GM12878 (cell line): ENCODE measurements around the gene MDFI. TPM values are rescaled to one million over a fixed set of nuclear protein-coding genes. Genes with fewer than 3 reads are reported as not detected.

Experiments used
- ATAC-seq: fragments of 200-7000 bp; cut with Tn5 transposase; 3 replicates; pipeline ENCODE4 v1.9.1; 2020; ENCODE audit warnings: mild to moderate bottlenecking, moderate library complexity
- BruUV-seq: library from RNA; stranded (reverse); fragments of 400-500 nt; replicated peaks from 2 replicates; lab custom pipeline; 2021; lab: Mats Ljungman, UMichigan
- CTCF ChIA-PET: fragments of 300-600 bp; sonication (Branson Sonifier 250); formaldehyde crosslinking; extraction: SDS; loops from one replicate; lab custom pipeline; 2021; ENCODE audit warnings: inconsistent platforms; lab: Yijun Ruan, JAX
- POLR2A ChIA-PET: fragments of 350-600 bp; formaldehyde crosslinking; extraction: SDS; loops from one replicate; lab custom pipeline; 2021; ENCODE audit warnings: inconsistent platforms; lab: Charles Lee
- RAD21 ChIA-PET: fragments of 300-600 bp; sonication (Branson Sonifier 250); formaldehyde crosslinking; loops from one replicate; lab custom pipeline; 2023; ENCODE audit warnings: antibody characterized with exemption; ENCODE audit not compliant: unreplicated experiment; lab: Charles Lee
- SMC1A ChIA-PET: fragments of 300-600 bp; sonication (Branson Sonifier 250); formaldehyde crosslinking; loops from one replicate; lab custom pipeline; 2023; ENCODE audit not compliant: unreplicated experiment, uncharacterized antibody; lab: Charles Lee
- DNase-seq: peaks from one replicate; pipeline ENCODE4 v3.0.0-alpha.2; 2011; ENCODE audit warnings: low read depth, low spot score
- FAIRE-seq: peaks from 3 replicates; lab custom pipeline; 2011; peaks lifted over from hg19 to GRCh38; lab: Jason Lieb, UNC
- H2AFZ ChIP-seq: 2 replicates; pipeline ENCODE4 v1.6.0; 2011; ENCODE audit warnings: low read depth, low read length, control low read depth; ENCODE audit not compliant: control insufficient read depth
- H3K27ac ChIP-seq: 2 replicates; pipeline ENCODE4 v1.5.1; 2011; ENCODE audit warnings: control low read depth; ENCODE audit not compliant: control insufficient read depth, insufficient read depth
- H3K27me3 ChIP-seq, 2 experiments: replicated peaks in 1 of 2; 2 replicates each; pipeline versions ENCODE4 v1.6.0 to v1.6.1; 2011; ENCODE audit warnings: low read length in 1 of 2; ENCODE audit not compliant: control insufficient read depth in 2 of 2, insufficient read depth in 2 of 2
- H3K36me3 ChIP-seq, 2 experiments: 2 replicates each; pipeline ENCODE4 v1.5.1; 2011; ENCODE audit warnings: low read length in 1 of 2; ENCODE audit not compliant: control insufficient read depth in 2 of 2, insufficient read depth in 2 of 2
- H3K4me1 ChIP-seq: 2 replicates; pipeline ENCODE4 v1.6.1; 2011; ENCODE audit warnings: mild to moderate bottlenecking, low read length, moderate library complexity, mixed read lengths; ENCODE audit not compliant: control insufficient read depth, insufficient read depth
- H3K4me2 ChIP-seq: 2 replicates; pipeline ENCODE4 v1.6.0; 2011; ENCODE audit warnings: control low read depth; ENCODE audit not compliant: control insufficient read depth, insufficient read depth
- H3K4me3 ChIP-seq: fragments of 200-600 bp; sonication (generic); 2 replicates; pipeline ENCODE4 v1.5.1; 2016
- H3K79me2 ChIP-seq: 2 replicates; pipeline ENCODE4 v1.6.0; 2011; ENCODE audit warnings: low read length; ENCODE audit not compliant: control insufficient read depth, insufficient read depth
- H3K9ac ChIP-seq: 2 replicates; pipeline ENCODE4 v1.8.0; 2011; ENCODE audit warnings: low read length, control low read depth, mixed read lengths; ENCODE audit not compliant: control insufficient read depth, insufficient read depth
- H3K9me3 ChIP-seq: replicated peaks from 3 replicates; pipeline ENCODE4 v1.5.1; 2011; ENCODE audit warnings: mild to moderate bottlenecking, low read length; ENCODE audit not compliant: control insufficient read depth, insufficient read depth
- H4K20me1 ChIP-seq: 2 replicates; pipeline ENCODE4 v1.6.0; 2011; ENCODE audit not compliant: control insufficient read depth, insufficient read depth
- CBX3 ChIP-seq: fragments of 200-600 bp; sonication (generic); IDR thresholded peaks from 2 replicates; pipeline ENCODE4 v1.6.1; 2016; ENCODE audit warnings: low read depth, borderline replicate concordance
- DPF2 ChIP-seq: fragments of 450-650 bp; IDR thresholded peaks from 2 replicates; pipeline ENCODE4 v1.6.1; 2017; ENCODE audit warnings: mild to moderate bottlenecking
- EP300 ChIP-seq, 2 experiments: fragments of 150-350 bp in 1 of 2; IDR thresholded peaks; 2 replicates each; pipeline ENCODE4 v1.6.1; 2011 to 2012; ENCODE audit warnings: low read depth in 2 of 2, low read length in 2 of 2, borderline replicate concordance in 1 of 2, improper control_type of control experiment in 1 of 2, inconsistent platforms in 1 of 2; ENCODE audit not compliant: control insufficient read depth in 1 of 2
- LARP7 ChIP-seq: fragments of 450-650 bp; IDR thresholded peaks from 2 replicates; pipeline ENCODE4 v1.6.1; 2017; ENCODE audit warnings: mild to moderate bottlenecking
- MYB ChIP-seq: fragments of 150-350 bp; IDR thresholded peaks from 2 replicates; pipeline ENCODE4 v1.6.1; 2014; ENCODE audit warnings: mild to moderate bottlenecking, low read depth, low read length, borderline replicate concordance
- RB1 ChIP-seq: fragments of 450-650 bp; formaldehyde crosslinking; IDR thresholded peaks from 2 replicates; pipeline ENCODE4 v1.6.1; 2017; ENCODE audit warnings: mild to moderate bottlenecking, borderline replicate concordance
- TCF3 ChIP-seq: IDR thresholded peaks from 2 replicates; pipeline ENCODE4 v1.6.1; 2012; ENCODE audit warnings: low read depth, mild to moderate bottlenecking, low read length, borderline replicate concordance; ENCODE audit not compliant: insufficient read depth
- WGBS: methylation state at CpG from one replicate; pipeline ENCODE4 v1.1.6; 2016; ENCODE audit warnings: low lambda C conversion rate; ENCODE audit not compliant: insufficient replicate concordance, insufficient coverage; ENCODE audit errors: missing lambda C conversion rate; 5-methylcytosine and 5-hydroxymethylcytosine counted together
- in situ Hi-C: fragments of 300-500 bp; cut with MboI; formaldehyde crosslinking; loops from 9 replicates; pipeline ENCODE4 v1.14.3; 2018; ENCODE audit warnings: mixed read lengths
- intact Hi-C: fragments of 100-400 bp; cut with micrococcal nuclease; formaldehyde crosslinking; loops from one replicate; pipeline ENCODE4 v1.14.2; 2022; ENCODE audit not compliant: unreplicated experiment
- polyA plus RNA-seq, 11 experiments: library from polyadenylated mRNA; depleted of rRNA in 4 of 11; unstranded in 6 of 11; stranded (reverse) in 5 of 11; fragments of >200 nt; fragmentation: Nextera tagmentation in 4 of 11; fragmentation: Illumina TruSeq in 1 of 11; extraction: Ambion mirVana in 4 of 11; extraction: Trizol in 1 of 11; gene quantifications; 1 replicate in 1 of 11; 2 replicates in 10 of 11; pipeline versions ENCODE4 v1.2.1 to v1.2.3, GENCODE V29; 2011 to 2016; ENCODE audit warnings: inconsistent platforms in 2 of 11, missing spikeins in 2 of 11, low read depth in 1 of 11
- total RNA-seq, 4 experiments: library from RNA; depleted of rRNA in 3 of 4; stranded (reverse); fragments of >200 nt in 3 of 4; fragmentation: Illumina TruSeq in 1 of 4; extraction: Trizol in 1 of 4; gene quantifications; 2 replicates each; pipeline versions ENCODE4 v1.2.1 to v1.2.3, GENCODE V29; 2013 to 2021
- TF ChIP-seq, protein P1 (sequence below): IDR thresholded peaks from 2 replicates; pipeline ENCODE4 v1.6.1; 2012; ENCODE audit warnings: low read depth, low read length, improper control_type of control experiment

MDFI gene
- total and polyA plus RNA-seq, 10 of the 15 experiments (the other 5 are each of a cell fraction or from before 2014, with no cell fraction given) = not detected

DNA sequence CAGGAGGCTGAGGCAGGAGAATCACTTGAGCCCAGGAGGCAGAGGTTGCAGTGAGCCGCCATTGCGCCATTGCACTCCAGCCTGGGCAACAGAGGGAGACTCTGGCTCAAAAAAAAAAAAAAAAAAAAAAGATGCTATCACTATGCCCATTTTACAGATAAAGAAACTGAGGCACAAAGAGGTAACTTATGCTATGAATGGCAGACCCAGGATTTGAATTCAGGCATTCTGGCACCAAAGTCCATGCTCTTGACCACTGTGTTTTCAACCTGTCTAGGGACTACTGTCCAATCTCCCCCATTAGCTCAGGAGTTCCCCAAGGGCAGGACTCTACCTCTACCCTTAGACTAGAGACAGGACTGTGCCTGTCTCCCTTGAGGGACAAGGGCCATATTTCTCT is 9.1 kb upstream of the MDFI start:
- ChIA-PET POLR2A (no interaction called here), SMC1A (no interaction called here), CTCF (no interaction called here), RAD21 (no interaction called here)
- no peak overlapping the region for H3K4me2 ChIP-seq
- H3K36me3 ChIP-seq = no peaks in the 10 kb centered on the region
- FAIRE-seq = no peak
- H4K20me1 ChIP-seq = no peaks in the 10 kb centered on the region
- H3K4me3 ChIP-seq = no peak overlapping the region
- no peak for ATAC-seq
- H3K4me1 ChIP-seq = no peaks in the 10 kb centered on the region
- no peak overlapping the region for H3K27ac ChIP-seq
- no peaks in the 10 kb centered on the region for H3K79me2 ChIP-seq
- TF ChIP-seq CBX3 (no peak), TCF3 (no peak), RB1 (no peak), DPF2 (no peak), MYB (no peak), EP300 (IDR thresholded peaks at IDR 0.05; ENCODE audit: borderline replicate concordance in 1 of 2, control insufficient read depth in 1 of 2, low read depth in 2 of 2, low read length in 2 of 2) (no peak), LARP7 (no peak)
- TF ChIP-seq, protein P1, sequence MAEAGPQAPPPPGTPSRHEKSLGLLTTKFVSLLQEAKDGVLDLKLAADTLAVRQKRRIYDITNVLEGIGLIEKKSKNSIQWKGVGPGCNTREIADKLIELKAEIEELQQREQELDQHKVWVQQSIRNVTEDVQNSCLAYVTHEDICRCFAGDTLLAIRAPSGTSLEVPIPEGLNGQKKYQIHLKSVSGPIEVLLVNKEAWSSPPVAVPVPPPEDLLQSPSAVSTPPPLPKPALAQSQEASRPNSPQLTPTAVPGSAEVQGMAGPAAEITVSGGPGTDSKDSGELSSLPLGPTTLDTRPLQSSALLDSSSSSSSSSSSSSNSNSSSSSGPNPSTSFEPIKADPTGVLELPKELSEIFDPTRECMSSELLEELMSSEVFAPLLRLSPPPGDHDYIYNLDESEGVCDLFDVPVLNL = no peak
- intact Hi-C loops (no loop called here), in situ Hi-C loops (no loop called here)
- BruUV-seq = no TSS peak
- no peak for DNase-seq
- 30% methylated on average over 2 of the region's 2 CpGs for whole genome bisulfite sequencing
- peaks cover 0 to 5% of the 10 kb centered on the region in 2 experiments; a peak in 2 of 4 replicates for H3K27me3 ChIP-seq
- H3K9me3 ChIP-seq = no peaks in the 10 kb centered on the region
- H2AFZ ChIP-seq = no peak overlapping the region
- no peak overlapping the region for H3K9ac ChIP-seq
